Endothelial cell of umbilical vein (primary cell): ENCODE data around the gene HEXA. TPM values are rescaled to one million over a fixed set of nuclear protein-coding genes. Genes with fewer than 3 reads are reported as not detected.

Experiments
- BruUV-seq: library from RNA; stranded (reverse); fragments of 400-500 nt; replicated peaks from 2 replicates; lab custom pipeline; 2021; lab: Mats Ljungman, UMichigan
- CTCF ChIA-PET: fragments of 300-600, 350-600 bp; sonication (Branson Sonifier 250); formaldehyde crosslinking; loops from one replicate; lab custom pipeline; 2021; ENCODE audit warnings: antibody characterized with exemption, inconsistent platforms; lab: Charles Lee
- POLR2A ChIA-PET: fragments of 300-600, 350-600 bp; sonication (Branson Sonifier 250); formaldehyde crosslinking; loops from one replicate; lab custom pipeline; 2021; ENCODE audit warnings: antibody characterized with exemption, inconsistent platforms; lab: Charles Lee
- DNase-seq: peaks from one replicate; pipeline ENCODE4 v3.0.0-alpha.2; 2011; ENCODE audit warnings: low read depth, low spot score
- FAIRE-seq: peaks from 2 replicates; lab custom pipeline; 2011; peaks lifted over from hg19 to GRCh38; lab: Jason Lieb, UNC
- H2AFZ ChIP-seq: 2 replicates; pipeline ENCODE4 v1.6.0; 2012; ENCODE audit warnings: low read depth, low read length, control low read depth, inconsistent platforms
- H3K27ac ChIP-seq: 2 replicates; pipeline ENCODE4 v1.5.1; 2011; ENCODE audit warnings: low read depth, mild to moderate bottlenecking, control low read depth, low read length, moderate library complexity; ENCODE audit not compliant: insufficient read depth
- H3K27me3 ChIP-seq, 2 experiments: 2 replicates each; pipeline versions ENCODE4 v1.6.0 to v1.6.1; 2011; ENCODE audit warnings: low read length in 2 of 2, mixed read lengths in 1 of 2; ENCODE audit not compliant: control insufficient read depth in 2 of 2, insufficient read depth in 2 of 2
- H3K36me3 ChIP-seq, 2 experiments: 2 replicates in 1 of 2; 3 replicates in 1 of 2; pipeline ENCODE4 v1.5.1; 2011; ENCODE audit warnings: low read length in 2 of 2, mild to moderate bottlenecking in 1 of 2, moderate library complexity in 1 of 2; ENCODE audit not compliant: control insufficient read depth in 2 of 2, insufficient read depth in 2 of 2; ENCODE audit errors: extremely low read depth in 1 of 2
- H3K4me1 ChIP-seq: 3 replicates; pipeline ENCODE4 v1.5.1; 2011; ENCODE audit warnings: mild to moderate bottlenecking, low read length; ENCODE audit not compliant: control insufficient read depth, insufficient read depth; ENCODE audit errors: extremely low read depth
- H3K4me2 ChIP-seq: 2 replicates; pipeline ENCODE4 v1.6.1; 2011; ENCODE audit warnings: low read length, control low read depth, mixed read lengths; ENCODE audit not compliant: insufficient read depth
- H3K4me3 ChIP-seq, 3 experiments: fragments of 200-600 bp in 1 of 3; sonication (generic), shearing (Covaris generic) in 1 of 3; replicated peaks in 1 of 3; 2 replicates each; pipeline ENCODE4 v1.5.1; 2011 to 2016; ENCODE audit warnings: control low read depth in 3 of 3, low read length in 3 of 3, mild to moderate bottlenecking in 2 of 3, inconsistent platforms in 1 of 3, low read depth in 1 of 3, moderate library complexity in 1 of 3; ENCODE audit not compliant: insufficient read depth in 1 of 3
- H3K79me2 ChIP-seq: 2 replicates; pipeline ENCODE4 v1.6.0; 2012; ENCODE audit warnings: low read length, inconsistent platforms; ENCODE audit not compliant: control insufficient read depth, insufficient read depth
- H3K9ac ChIP-seq: replicated peaks from 2 replicates; pipeline ENCODE3; 2011; ENCODE audit warnings: low read length, control low read depth; ENCODE audit not compliant: insufficient read depth; ENCODE audit errors: extremely low read depth
- H3K9me1 ChIP-seq: replicated peaks from 3 replicates; pipeline ENCODE4 v1.6.0; 2011; ENCODE audit warnings: mild to moderate bottlenecking, low read length; ENCODE audit not compliant: control insufficient read depth, insufficient read depth; ENCODE audit errors: extremely low read depth
- H3K9me3 ChIP-seq: replicated peaks from 2 replicates; pipeline ENCODE4 v1.5.1; 2012; ENCODE audit warnings: low read length, inconsistent platforms; ENCODE audit not compliant: control insufficient read depth, insufficient read depth
- H4K20me1 ChIP-seq: replicated peaks from 2 replicates; pipeline ENCODE3; 2011; ENCODE audit warnings: mild to moderate bottlenecking, low read length; ENCODE audit not compliant: control insufficient read depth, insufficient read depth; ENCODE audit errors: extremely low read depth
- CTCF ChIP-seq, 2 donors: IDR thresholded peaks; 1 replicate in 1 of 2; 2 replicates in 1 of 2; pipeline ENCODE4 v1.5.1; 2011; ENCODE audit warnings: low read length in 2 of 2, mild to moderate bottlenecking in 2 of 2, moderate library complexity in 2 of 2, control low read depth in 1 of 2, inconsistent platforms in 1 of 2, low read depth in 1 of 2; ENCODE audit not compliant: insufficient read depth in 1 of 2; ENCODE audit errors: extremely low read depth in 1 of 2
- EZH2 ChIP-seq: IDR thresholded peaks from 2 replicates; pipeline ENCODE4 v1.6.1; 2012; ENCODE audit warnings: borderline replicate concordance, low read depth, mild to moderate bottlenecking, moderate library complexity, low read length, inconsistent platforms; ENCODE audit not compliant: severe bottlenecking
- FOS ChIP-seq: IDR thresholded peaks from 2 replicates; pipeline ENCODE4 v1.6.1; 2011; ENCODE audit warnings: mild to moderate bottlenecking, low read length, moderate library complexity, borderline replicate concordance; ENCODE audit not compliant: insufficient read depth
- GATA2 ChIP-seq: IDR thresholded peaks from 2 replicates; pipeline ENCODE4 v1.7.0; 2011; ENCODE audit warnings: low read depth, mild to moderate bottlenecking, moderate library complexity, mixed read lengths, low read length; ENCODE audit not compliant: insufficient read length, insufficient read depth
- JUN ChIP-seq: IDR thresholded peaks from 2 replicates; pipeline ENCODE4 v1.6.1; 2011; ENCODE audit warnings: borderline replicate concordance, low read depth; ENCODE audit not compliant: insufficient read length, insufficient read depth
- MYC ChIP-seq: IDR thresholded peaks from one replicate; pipeline ENCODE4 v1.6.1; 2011; ENCODE audit warnings: mild to moderate bottlenecking, low read depth, low read length
- POLR2A ChIP-seq: IDR thresholded peaks from 2 replicates; pipeline ENCODE4 v1.6.1; 2012; ENCODE audit warnings: low read depth, mild to moderate bottlenecking, control low read depth, low read length
- POLR2AphosphoS5 ChIP-seq: IDR thresholded peaks from 2 replicates; pipeline ENCODE4 v1.6.1; 2012; ENCODE audit warnings: low read depth, mild to moderate bottlenecking, control low read depth, low read length, moderate library complexity; ENCODE audit not compliant: insufficient read depth
- dilution Hi-C: fragments of 300-500 bp; cut with MboI; formaldehyde crosslinking; loops from one replicate; pipeline ENCODE4 v1.15.0; 2019; ENCODE audit warnings: low sequenced_read_pairs; ENCODE audit not compliant: extremely low pct_ligation_motif_present
- intact Hi-C: fragments of 100-400 bp; cut with micrococcal nuclease; formaldehyde crosslinking; loops from one replicate; pipeline ENCODE4 v1.10.0; 2022
- polyA plus RNA-seq, 4 experiments: library from polyadenylated mRNA; depleted of rRNA in 3 of 4; stranded (reverse) in 3 of 4; unstranded in 1 of 4; fragments of >200 nt; gene quantifications; 2 replicates each; pipeline versions ENCODE4 v1.2.1 to v1.2.3, GENCODE V29; 2011 to 2012; ENCODE audit warnings: missing spikeins in 1 of 4
- total RNA-seq: library from RNA; stranded (reverse); gene quantifications from 2 replicates; pipeline ENCODE4 v1.2.3, GENCODE V29; 2021
- TF ChIP-seq, protein P1 (sequence below): IDR thresholded peaks from 2 replicates; pipeline ENCODE4 v1.6.1; 2011; ENCODE audit not compliant: insufficient read depth, insufficient read length

HEXA gene
- total and polyA plus RNA-seq, 2 donors (not counting 3 experiments of a cell fraction or from before 2014, with no cell fraction given) = 108 to 212 TPM

DNA sequence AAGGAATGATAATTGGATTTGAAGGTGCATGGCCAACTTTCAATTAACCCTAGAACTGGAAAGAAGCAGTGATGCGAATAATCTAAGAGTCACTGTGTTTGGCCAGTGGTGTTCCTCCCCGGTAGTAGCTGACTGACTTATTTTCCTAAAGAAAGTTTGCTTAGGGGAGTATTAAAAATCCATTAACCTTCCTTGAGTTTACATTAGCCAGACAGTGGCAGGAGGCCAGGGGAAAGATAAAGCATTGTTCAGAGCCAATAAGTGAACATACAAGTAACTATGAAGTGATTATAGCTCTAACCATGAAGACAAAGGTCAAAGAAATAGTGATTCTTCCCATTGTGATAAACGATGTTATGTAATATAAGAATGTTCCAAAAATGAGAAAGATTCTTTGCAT lies 13.4 kb upstream of the HEXA start:
- Histone ChIP-seq H2AFZ (no peak overlapping the region), H3K4me1 (no peaks in the 10 kb centered on the region), H4K20me1 (no peaks in the 10 kb centered on the region), H3K27ac (no peak overlapping the region), H3K36me3 (no peaks in the 10 kb centered on the region), H3K4me2 (no peak overlapping the region), H3K4me3 (no peak overlapping the region), H3K9me1 (no peaks in the 10 kb centered on the region), H3K9me3 (no peaks in the 10 kb centered on the region), H3K79me2 (no peaks in the 10 kb centered on the region), H3K9ac (no peak overlapping the region), H3K27me3 (peaks cover 8 to 12% of the 10 kb centered on the region in 2 experiments)
- BruUV-seq = no TSS peak
- ChIA-PET CTCF (no interaction called here), POLR2A (no interaction called here)
- no peak for TF ChIP-seq CTCF (IDR thresholded peaks at IDR 0.05; ENCODE audit: extremely low read depth in 1 of 2, insufficient read depth in 1 of 2, low read depth in 1 of 2, low read length in 2 of 2)
- FAIRE-seq (no peak), DNase-seq (no peak)
- dilution Hi-C loops = no loop called here
- intact Hi-C loops = no loop called here

DNA sequence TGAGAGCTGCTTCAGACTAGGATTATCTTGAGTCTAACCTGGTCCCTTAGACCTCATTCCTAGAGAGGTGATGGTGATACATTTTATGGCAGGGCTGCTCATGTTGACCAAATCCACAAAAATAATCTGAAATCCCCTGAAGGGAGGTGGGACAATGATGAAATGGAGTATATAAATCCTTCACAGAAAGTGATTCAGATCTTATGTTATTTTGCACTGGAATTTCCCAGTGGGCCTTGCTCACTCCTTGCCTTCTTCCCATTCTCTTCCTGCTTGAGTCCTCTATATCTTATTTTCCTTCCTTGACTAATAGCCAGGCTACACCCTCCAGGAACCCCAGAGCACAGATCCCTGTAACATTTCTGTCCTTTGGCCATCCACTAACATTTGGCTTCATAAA lies 11.9 kb upstream of the HEXA start:
- Histone ChIP-seq H3K9me3 (no peaks in the 10 kb centered on the region), H2AFZ (no peak overlapping the region), H3K4me3 (no peak overlapping the region), H3K79me2 (no peaks in the 10 kb centered on the region), H3K9me1 (no peaks in the 10 kb centered on the region), H3K9ac (no peak overlapping the region), H3K4me1 (no peaks in the 10 kb centered on the region), H3K36me3 (no peaks in the 10 kb centered on the region), H3K4me2 (no peak overlapping the region), H4K20me1 (no peaks in the 10 kb centered on the region), H3K27me3 (peaks cover 18% of the 10 kb centered on the region in 2 experiments), H3K27ac (no peak overlapping the region)
- TF ChIP-seq CTCF (IDR thresholded peaks at IDR 0.05; ENCODE audit: extremely low read depth in 1 of 2, insufficient read depth in 1 of 2, low read depth in 1 of 2, low read length in 2 of 2) (no peak), FOS (no peak), GATA2 (no peak), POLR2AphosphoS5 (no peak), POLR2A (no peak), MYC (no peak), EZH2 (no peak), JUN (no peak)
- TF ChIP-seq, protein P1, sequence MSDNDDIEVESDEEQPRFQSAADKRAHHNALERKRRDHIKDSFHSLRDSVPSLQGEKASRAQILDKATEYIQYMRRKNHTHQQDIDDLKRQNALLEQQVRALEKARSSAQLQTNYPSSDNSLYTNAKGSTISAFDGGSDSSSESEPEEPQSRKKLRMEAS = no peak
- DNase-seq (no peak), FAIRE-seq (no peak)
- dilution Hi-C loops = no loop called here
- ChIA-PET CTCF (no interaction called here), POLR2A (no interaction called here)
- no TSS peak for BruUV-seq
- intact Hi-C loops = no loop called here
